GM13976 (cell line): Measurements from ENCODE around the gene GMPPB.

Source experiments
- DNase-seq: peaks from one replicate; pipeline ENCODE4 v3.0.0; 2012; ENCODE audit warnings: low spot score
- in situ Hi-C: fragments of 300-500 bp; cut with MboI; formaldehyde crosslinking; loops from one replicate; pipeline ENCODE4 v1.12.0; 2022; ENCODE audit warnings: low sequenced_read_pairs, mixed read lengths, inconsistent platforms; ENCODE audit not compliant: unreplicated experiment
- TF ChIP-seq, protein P1 (sequence below): IDR thresholded peaks from 2 replicates; pipeline ENCODE4 v1.5.1; 2012; ENCODE audit warnings: borderline replicate concordance, mild to moderate bottlenecking; ENCODE audit not compliant: insufficient read depth; ENCODE audit errors: extremely low read depth, missing control alignments, control extremely low read depth

GMPPB gene

DNA sequence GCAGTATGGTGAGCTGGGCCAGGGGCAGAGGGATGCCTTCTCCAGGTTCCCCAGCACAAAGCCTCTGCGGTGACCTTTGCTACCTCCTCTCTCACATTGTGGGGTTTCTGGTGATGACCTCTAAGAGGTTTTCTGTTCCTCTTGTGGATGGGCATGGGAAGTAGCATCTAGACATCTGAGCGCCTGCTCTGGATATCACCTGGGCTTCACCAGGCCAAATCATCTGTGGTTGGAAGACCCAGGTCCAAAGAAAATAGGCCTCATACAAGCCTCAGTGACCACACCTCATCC, 42.6 kb downstream of the GMPPB start:
- in situ Hi-C loops = no loop called here
- TF ChIP-seq, protein P1, sequence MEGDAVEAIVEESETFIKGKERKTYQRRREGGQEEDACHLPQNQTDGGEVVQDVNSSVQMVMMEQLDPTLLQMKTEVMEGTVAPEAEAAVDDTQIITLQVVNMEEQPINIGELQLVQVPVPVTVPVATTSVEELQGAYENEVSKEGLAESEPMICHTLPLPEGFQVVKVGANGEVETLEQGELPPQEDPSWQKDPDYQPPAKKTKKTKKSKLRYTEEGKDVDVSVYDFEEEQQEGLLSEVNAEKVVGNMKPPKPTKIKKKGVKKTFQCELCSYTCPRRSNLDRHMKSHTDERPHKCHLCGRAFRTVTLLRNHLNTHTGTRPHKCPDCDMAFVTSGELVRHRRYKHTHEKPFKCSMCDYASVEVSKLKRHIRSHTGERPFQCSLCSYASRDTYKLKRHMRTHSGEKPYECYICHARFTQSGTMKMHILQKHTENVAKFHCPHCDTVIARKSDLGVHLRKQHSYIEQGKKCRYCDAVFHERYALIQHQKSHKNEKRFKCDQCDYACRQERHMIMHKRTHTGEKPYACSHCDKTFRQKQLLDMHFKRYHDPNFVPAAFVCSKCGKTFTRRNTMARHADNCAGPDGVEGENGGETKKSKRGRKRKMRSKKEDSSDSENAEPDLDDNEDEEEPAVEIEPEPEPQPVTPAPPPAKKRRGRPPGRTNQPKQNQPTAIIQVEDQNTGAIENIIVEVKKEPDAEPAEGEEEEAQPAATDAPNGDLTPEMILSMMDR = no peak
- no peak for DNase-seq

DNA sequence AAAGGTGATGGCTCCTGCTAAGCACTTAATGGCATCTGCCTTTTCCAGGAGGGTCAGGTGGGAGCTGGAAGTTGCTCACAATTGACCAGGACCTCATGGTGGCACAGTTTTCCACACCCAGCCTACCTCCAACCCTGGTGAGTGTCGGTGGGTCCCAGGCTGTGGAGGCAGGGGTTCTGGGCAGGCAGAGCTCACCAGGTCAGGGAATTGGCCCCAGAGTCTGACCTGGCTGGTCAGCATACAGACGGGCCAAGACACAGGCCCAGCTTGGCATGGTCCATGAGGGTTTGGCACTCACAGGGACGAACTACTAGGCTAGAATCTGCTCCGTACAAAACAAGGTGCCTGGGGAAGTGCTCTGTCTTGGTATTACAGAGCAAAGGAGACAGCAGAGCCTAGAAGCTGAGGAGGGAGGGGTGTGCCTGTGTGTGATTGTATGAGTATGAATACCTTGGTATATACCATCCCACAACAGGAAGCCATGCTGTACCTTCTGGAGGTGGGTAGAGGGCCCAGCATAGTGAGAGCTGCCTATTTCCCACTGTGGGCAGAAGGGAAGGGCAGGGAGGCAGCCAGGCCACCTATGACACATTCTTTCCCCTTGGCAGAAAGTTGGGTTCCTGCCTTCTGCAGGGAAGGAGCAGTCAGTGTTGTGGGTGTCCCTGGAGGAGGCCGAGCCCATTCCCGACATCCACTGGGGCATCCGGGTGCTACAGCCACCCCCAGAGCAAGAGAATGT, 43.1 kb downstream of the GMPPB start:
- no peak for DNase-seq
- in situ Hi-C loops = no loop called here
- TF ChIP-seq, protein P1 = no peak

GRCh38 chr3:49675912-49676311, 47.8 kb downstream of the GMPPB start:
- TF ChIP-seq, protein P1 = no peak
- in situ Hi-C loops = loop anchor here (10.0 kb wide), 1 partner anchor 131 kb away; no protein-coding TSS in a partner anchor
- no peak for DNase-seq

DNA sequence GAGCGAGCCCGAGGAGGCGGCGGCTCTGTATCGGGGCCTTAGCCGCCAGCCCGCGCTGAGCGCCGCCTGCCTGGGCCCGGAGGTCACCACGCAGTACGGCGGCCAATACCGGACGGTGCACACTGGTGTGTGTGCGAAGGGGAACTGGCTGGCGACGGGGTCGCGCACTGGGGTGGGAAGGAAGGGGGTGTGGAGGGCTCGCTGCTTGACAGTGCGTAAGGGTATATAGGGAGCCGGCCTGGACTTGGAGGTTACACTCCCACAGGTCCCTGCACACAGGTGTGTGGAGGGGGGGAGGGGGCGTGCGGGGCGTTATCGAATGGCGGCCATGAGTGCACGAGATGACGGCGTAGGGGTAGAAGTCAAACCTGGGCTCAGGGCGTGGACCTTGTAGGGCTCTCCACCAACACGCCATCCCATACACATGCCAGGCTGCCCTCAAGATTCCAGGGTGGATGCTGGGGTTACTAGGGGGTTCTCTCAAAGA, 49.2 kb downstream of the GMPPB start:
- TF ChIP-seq, protein P1 = no peak
- DNase-seq = no peak
- in situ Hi-C loops = loop anchor here (10.0 kb wide), 1 partner anchor 130 kb away; no protein-coding TSS in a partner anchor

GRCh38 chr3:49673715-49674496, 49.8 kb downstream of the GMPPB start, which contains the start of gene APEH:
Gene APEH, plus strand, starts transcription at chr3:49674351. Its CDS starts 51 bp downstream, at chr3:49674402.
- peak; percentile 99 for DNase-seq
- in situ Hi-C loops = loop anchor here (10.0 kb wide), 1 partner anchor 129 kb away; no protein-coding TSS in a partner anchor
- TF ChIP-seq, protein P1 = no peak

DNA sequence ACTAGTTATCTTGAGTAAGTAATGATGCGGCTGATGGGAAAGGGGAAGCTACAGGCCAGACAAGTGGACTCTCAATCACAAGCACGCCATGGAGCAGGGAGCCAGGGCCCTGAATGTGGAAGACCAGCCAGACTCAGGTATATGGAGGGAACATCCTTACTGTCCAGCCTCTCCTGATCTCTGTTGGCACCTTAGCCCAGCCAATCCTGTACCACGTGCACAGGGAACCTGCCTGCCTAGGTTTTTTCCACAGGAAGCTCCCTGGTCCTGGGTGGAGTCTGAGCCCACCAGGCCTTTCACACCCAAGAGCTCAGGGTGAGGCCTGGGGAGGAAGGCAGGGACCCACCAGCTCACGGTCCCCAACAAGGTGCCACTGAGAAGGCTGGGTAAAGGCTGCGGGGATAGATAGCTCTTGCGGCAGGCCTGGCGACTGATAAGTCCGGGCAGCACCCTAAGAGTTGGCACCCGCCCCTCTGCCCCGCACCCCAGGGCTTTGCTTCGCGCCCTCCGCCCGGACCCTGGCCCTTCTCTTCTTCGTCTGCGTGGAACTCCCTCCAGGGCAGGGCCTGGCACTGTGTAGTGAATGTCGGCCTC, 50.5 kb downstream of the GMPPB start:
- in situ Hi-C loops = loop anchor here (10.0 kb wide), 1 partner anchor 128 kb away; no protein-coding TSS in a partner anchor
- DNase-seq = no peak
- TF ChIP-seq, protein P1 = no peak
